ENCODE data around the gene RABIF.

RABIF gene

DNA sequence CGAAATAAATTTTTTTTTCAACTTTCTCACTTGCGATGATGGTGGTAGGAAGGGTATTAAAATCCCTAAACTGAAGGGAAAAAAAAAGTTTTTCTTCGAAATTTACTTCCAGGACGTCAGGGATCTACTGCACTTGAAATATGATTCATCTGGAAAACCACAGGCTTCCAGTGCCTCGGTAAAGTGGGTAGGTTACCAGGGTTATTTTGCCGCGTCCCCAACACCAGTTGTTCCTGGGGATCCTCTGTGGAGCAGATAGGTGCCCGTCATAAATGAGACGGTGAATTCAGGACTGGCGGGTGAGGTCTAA is 773 bp downstream of the RABIF start:
- TF ChIP-seq, protein P1, sequence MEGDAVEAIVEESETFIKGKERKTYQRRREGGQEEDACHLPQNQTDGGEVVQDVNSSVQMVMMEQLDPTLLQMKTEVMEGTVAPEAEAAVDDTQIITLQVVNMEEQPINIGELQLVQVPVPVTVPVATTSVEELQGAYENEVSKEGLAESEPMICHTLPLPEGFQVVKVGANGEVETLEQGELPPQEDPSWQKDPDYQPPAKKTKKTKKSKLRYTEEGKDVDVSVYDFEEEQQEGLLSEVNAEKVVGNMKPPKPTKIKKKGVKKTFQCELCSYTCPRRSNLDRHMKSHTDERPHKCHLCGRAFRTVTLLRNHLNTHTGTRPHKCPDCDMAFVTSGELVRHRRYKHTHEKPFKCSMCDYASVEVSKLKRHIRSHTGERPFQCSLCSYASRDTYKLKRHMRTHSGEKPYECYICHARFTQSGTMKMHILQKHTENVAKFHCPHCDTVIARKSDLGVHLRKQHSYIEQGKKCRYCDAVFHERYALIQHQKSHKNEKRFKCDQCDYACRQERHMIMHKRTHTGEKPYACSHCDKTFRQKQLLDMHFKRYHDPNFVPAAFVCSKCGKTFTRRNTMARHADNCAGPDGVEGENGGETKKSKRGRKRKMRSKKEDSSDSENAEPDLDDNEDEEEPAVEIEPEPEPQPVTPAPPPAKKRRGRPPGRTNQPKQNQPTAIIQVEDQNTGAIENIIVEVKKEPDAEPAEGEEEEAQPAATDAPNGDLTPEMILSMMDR (IDR thresholded peaks at IDR 0.05) = no peak

DNA sequence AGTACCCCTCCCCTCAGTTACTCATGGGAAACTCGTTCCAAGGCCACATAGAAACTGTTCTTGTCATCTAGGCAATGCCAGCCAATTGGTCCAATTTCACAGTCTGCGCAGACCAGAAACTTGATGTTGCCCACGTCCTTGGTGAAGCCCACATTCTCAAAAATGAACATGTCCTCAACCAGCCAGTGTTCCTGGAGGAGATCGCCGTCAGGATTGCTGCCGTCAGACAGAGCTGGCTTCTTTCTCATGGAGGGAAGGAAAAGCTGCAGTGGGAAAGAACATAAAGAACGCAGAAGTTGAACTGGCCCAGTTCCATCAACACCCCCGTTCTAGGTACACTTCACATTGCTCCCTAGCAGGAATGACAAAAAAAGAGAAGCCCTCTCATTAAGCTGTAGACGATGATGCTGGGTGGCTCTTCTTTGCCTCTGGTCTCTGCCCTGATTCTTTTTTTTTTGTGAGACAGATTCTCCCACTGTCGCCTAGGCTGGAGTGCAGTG is 7.9 kb downstream of the RABIF start:
- TF ChIP-seq, protein P1 (IDR thresholded peaks at IDR 0.05) = no peak

DNA sequence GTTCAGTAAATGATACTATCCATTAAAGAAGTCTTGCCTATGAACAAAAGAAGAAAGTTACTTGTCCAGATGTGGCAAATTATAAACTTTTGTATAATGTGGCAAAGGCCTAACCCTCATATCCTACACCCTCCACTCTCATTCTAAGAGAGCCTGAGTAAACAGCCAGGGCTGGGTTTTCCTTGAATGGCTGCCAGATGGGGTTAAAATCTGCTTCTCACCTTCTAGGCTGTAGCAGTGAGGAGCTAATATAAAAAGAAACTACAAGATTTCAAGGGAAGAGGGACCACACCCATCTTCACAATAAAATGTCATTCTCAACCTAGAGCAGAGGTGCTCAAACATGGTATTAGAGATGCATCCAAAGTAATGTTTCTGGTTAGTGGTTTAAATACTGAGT is 8.9 kb downstream of the RABIF start:
- TF ChIP-seq, protein P1 (IDR thresholded peaks at IDR 0.05) = no peak

DNA sequence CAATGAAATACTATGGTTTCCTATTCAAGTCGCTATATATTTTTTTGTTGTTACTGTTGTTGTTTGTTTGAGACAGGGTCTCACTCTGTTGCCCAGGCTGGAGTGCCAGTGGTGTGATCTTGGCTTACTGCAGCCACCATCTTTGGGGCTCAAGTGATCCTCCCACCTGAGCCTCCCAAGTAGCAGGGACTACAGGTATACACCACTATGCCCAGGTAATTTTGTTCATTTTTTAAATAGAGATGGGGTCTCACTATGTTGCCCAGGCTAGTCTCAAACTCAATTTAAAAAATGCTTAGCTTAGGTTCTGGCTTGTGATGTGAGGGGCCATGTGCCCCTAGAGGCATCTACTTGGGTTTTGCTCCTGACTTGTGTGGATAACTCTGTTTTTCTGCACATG is 9.8 kb downstream of the RABIF start:
- TF ChIP-seq, protein P1 (IDR thresholded peaks at IDR 0.05) = no peak

DNA sequence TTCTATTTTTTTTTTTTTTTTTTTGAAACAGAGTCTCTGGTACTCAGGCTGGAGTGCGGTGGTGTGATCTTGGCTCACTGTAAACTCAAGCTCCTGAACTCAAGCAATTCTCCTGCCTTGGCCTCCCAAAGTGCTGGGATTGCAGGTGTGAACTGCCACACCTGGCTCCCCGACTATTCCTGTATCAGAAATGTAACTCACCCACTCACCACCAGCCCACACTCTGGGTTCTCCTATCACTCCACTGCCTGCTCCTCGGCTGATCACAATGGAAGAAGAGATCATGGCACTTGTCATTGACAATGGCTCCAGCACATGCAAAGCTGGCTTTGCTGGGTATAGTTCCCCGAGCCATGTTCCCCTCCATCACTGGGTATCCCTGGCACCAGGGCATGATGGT is 15.9 kb downstream of the RABIF start:
- TF ChIP-seq, protein P1 (IDR thresholded peaks at IDR 0.05) = no peak

DNA sequence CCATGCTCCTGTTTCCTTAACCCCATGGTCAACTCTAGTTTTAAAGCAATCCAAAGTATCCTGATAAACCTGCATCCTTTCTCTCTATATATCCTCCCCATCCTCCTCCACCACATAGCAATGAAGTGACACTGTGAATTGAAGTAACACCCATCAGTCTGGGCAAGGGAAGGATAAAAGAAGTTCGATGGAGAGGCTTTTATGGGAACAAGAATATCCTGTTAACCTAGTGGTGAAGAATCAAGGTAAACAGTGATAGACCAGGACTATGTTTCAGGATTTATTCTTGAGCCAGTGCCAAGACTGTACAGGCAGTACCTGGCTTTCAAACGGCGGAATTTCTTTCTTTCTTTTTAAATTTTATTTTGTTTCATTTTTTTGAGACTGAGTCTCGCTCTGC is 17.6 kb downstream of the RABIF start:
- TF ChIP-seq, protein P1 (IDR thresholded peaks at IDR 0.05) = no peak

DNA sequence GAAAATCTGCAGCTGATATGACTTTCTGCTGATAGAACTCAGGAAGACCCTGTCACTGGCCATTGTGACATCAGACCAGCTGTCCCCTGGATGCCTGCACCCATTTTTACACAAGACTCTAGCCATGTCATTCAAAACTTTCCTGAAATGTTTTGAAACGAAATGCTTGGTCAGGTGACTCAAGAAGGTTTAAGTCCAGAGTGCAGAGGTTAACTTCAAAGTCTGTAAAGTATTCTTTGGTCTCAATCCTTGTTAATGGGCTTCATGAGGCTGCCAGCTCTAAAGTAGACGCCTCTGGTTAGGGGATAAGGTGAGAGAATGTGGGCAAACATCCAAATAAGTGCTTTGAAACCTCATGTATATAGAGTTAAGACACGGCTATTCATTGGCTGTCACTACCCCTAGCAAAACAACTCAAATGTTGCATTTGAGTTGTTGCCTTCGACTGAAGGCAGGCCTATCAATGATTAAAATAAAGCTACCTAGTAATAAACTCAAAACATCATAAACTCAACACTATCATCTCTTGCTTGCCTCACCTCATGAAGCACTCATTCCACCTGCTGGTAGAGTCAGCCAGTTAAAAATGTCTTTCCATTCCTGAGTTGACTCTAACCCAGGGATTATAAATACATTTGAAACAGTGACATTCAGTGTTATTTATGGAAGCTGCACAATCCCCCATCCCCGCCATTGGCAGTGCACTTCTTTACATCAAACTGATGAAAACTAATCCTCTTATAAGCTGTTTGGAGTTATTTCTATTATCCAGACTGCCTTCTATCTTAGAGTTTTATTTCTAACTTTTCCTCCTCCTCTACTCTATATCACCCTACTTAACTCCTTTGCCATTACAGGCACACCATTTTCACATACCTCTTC is 26.0 kb downstream of the RABIF start:
- TF ChIP-seq, protein P1 (IDR thresholded peaks at IDR 0.05) = no peak

Data from LNCAP (cell line).